HG02840 (cell line): ENCODE measurements around the gene EDC4.

Source experiments
- ATAC-seq: cut with Tn5 transposase; IDR thresholded peaks from one replicate; pipeline ENCODE4 v1.9.1; 2021; ENCODE audit warnings: mild to moderate bottlenecking, moderate library complexity, moderate number of reproducible peaks; ENCODE audit not compliant: unreplicated experiment, low FRiP score

The EDC4 gene

GRCh38 chr16:67928147-67928546 is 55.3 kb downstream of the EDC4 start:
- no peak for ATAC-seq

GRCh38 chr16:67928561-67929364 is 55.9 kb downstream of the EDC4 start:
- no peak for ATAC-seq

- no peak for ATAC-seq
Observed at GRCh38 chr16:67930191-67930590, 57.3 kb downstream of the EDC4 start.

GRCh38 chr16:67930678-67931211 is 57.9 kb downstream of the EDC4 start:
- ATAC-seq, result no peak
